ENCODE results near the gene RASA3. TPM values are rescaled to one million over a fixed set of nuclear protein-coding genes. Genes with fewer than 3 reads are reported as not detected.
A peak's percentile ranks its signal among the peaks of the same experiment; 100 is the strongest.
"Not testable (repeated sequence)": the region's sequence is repeated elsewhere in the genome, so short reads cannot be mapped to it uniquely, and the experiment has no call there.

Gene RASA3
- total RNA-seq, 1 experiment from 2014 or later, result 58.6 TPM

DNA sequence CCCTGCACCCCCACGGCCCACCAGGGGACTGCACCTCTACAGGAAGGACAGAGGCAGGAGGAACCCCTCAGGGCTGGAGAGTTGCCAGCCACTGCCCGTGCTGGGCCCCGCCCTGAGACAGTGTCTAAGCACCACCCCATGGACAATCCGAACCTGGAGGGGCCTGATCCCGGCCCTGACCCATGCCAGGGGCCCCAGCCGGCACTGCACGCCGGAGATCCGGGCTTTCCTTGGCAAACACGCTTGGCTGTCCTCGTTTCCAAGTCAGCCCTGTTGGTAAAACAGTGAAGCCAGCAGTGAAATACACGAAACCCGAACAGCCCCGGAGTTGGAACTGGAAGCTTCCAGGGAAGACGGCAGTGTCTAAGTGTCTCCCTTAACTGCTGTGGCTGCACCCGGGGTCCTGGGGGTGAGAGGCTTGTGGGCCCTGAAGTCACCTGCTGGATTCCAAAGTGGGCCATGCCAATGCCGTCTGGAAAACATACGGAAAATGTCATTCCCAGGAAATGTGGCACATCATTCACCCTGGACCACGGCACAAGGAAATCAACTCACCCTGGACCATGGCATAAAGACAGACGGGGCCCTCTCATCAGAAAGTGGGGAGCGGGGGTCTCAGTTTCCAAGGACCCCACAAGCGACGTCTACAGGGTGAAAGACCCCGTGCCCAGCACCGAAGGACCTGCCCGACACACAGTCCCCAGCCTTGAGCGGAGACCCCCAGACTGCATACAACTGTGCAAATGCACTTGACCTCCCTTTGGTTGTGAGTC lies 30.9 kb downstream of the RASA3 start:
- no peak for DNase-seq (ENCODE audit: low read depth)

- DNase-seq (ENCODE audit: low read depth), result no peak
Measured at GRCh38 chr13:114100446-114101357, 31.7 kb downstream of the RASA3 start.

- no peak for DNase-seq (ENCODE audit: low read depth)
Measured at GRCh38 chr13:114099918-114100445, 32.4 kb downstream of the RASA3 start.

DNA sequence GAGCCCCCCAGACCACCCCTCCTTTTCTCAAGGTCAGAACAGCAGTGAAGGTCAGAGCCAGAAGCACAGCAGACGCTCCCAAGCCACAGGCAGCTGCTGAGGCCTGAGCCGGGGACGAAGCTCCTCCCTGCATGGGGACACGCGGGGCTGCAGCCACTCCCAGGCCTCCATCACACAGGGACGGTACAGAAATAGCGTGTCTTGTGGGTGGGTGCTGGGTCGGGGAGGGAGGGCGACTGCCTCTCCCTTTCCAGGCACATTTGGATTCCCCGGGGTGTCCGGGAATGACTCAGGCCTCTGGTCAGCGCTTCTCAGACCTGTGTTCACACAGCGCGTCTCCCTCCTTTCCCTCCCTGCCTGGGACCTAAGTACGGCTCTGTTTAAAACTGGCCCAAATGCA lies 33.2 kb downstream of the RASA3 start:
- DNase-seq (ENCODE audit: low read depth), result peak; percentile 97

- DNase-seq (ENCODE audit: low read depth), result not testable (repeated sequence)
Measured at GRCh38 chr13:114098689-114099056, 33.8 kb downstream of the RASA3 start.

- no peak for DNase-seq (ENCODE audit: low read depth)
Measured at GRCh38 chr13:114097893-114098688, 34.3 kb downstream of the RASA3 start.

DNA sequence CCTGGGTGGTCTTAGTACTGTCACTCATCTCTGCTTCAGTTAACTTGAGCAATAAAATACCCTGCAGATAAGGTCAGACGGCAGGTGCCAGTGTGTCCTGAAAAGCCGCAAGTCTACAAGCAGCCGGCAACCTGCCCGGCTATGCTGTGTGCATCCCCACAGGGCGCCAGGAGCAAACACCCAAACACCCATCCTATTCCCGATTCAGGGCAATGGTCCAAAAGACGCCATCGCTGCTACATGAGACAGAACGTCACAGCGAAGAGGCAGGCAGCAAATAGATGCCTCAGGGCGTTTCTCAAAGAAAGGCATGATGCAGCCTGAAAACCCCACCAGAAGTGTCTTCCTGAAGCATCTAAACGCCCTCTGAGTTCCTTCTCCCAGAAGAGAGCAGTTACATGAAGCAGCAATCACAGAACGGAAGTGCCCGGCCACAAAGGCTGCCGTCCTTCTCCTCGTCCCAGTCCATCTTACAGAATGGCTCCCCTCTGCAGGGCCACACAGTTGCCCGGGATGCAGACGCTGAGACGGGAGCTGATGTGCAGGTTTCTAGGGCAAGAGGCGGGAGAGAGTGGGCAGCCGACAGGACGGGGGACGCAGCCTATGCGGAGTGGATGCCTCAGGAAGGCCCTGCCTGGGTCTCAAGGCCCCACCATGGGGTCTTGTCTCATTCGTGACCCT lies 35.1 kb downstream of the RASA3 start:
- DNase-seq (ENCODE audit: low read depth), result no peak

GRCh38 chr13:114096811-114097211 lies 35.6 kb downstream of the RASA3 start:
- no peak for DNase-seq (ENCODE audit: low read depth)

GRCh38 chr13:114096031-114096485 lies 36.4 kb downstream of the RASA3 start:
- no peak for DNase-seq (ENCODE audit: low read depth)

DNA sequence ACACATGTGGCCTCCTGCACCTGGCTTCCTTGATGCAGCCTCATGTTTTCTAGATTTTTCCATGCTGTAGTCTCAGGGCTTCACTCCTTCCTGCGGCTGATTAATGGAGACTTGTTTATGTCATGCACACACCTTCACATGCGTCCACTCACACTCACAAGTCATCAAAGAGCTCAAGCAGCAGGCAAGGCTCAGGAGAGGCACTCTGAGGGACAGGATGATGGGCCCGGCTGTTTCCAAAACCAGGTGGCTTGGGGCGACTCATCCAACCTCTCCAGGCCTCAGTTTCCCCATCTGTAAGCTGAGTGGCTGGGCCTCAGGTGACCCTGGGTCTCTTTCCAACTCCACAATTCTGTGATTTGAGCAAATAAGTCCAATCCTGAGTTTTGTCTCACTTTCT lies 36.9 kb downstream of the RASA3 start:
- DNase-seq (ENCODE audit: low read depth), result no peak

DNA sequence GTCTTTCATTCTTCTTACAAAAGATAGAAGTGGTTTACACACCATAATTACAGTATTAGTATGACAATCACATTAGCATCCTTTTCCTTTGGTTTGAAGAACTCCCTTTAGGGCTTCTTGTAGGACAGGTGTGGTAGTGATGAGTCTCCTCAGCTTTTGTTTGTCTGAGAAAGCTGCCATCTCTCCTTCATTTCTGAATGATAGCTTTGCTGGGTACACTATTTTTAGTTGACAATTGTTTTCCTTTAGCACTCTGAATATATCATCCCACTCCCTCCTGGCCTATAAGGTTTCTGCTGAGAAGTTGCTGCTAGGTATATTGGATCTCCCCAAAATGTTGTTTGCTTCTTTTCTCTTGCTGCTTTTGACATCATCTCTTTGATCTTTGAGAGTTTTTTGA lies 39.3 kb downstream of the RASA3 start:
- DNase-seq (ENCODE audit: low read depth), result no peak

DNA sequence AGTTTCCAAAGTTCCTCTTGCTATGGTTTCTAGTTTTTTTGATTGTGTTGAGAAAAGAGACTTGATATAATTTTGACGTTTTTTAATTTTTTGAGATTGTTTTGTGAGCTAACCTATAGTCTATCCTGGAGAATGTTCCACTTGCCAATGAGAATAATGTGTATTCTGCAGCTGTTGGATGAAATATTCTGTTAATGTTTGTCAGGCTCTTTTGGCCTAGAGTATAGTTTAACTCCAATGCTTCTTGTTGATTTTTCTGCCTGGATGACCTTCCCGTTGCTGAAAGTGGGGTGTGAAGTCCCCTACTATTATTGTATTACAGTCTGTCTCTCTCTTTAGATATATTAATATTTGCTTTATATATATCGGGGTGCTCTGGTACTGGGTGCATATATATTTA lies 40.0 kb downstream of the RASA3 start:
- no peak for DNase-seq (ENCODE audit: low read depth)

DNA sequence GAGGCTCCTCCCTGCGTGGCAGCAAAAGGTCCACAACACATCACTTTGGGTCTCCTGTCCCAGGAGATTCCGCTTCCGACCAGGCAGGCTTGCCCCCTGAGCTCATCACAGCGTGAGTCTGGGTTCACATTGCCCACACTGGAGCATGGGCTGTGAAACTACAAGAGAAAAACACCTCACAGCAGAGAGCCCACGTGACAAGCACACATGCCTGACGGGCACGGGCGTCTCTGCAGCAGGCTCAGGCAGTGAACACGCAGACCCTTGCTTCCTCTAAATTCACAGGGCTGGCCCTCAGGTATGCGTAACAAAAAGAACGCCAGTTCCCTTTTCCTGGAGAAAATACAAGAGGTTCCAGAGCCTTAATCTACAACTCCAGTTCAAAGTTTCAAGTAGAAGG lies 41.9 kb downstream of the RASA3 start:
- no peak for DNase-seq (ENCODE audit: low read depth)

- DNase-seq (ENCODE audit: low read depth), result no peak
Measured at GRCh38 chr13:114089751-114090400, 42.5 kb downstream of the RASA3 start.

DNA sequence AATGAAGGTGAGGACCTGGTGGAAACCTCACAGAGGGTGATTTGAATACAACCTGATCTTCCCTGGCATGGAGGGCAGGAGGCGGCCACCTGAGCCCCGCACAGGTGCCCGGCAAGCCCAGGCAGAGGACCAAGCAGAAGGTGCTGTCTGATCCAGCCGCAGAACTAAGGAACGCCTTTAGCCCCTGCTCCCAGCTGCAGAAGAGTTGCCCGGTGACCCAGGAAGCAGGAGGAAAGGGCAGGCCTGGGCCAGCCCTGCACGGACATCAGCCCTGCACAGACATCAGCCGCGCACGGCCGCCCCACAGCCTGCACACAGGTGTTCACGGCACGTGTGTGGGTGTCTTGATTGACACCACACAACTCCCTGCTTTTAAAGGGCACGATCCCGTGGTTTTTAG lies 43.1 kb downstream of the RASA3 start:
- DNase-seq (ENCODE audit: low read depth), result no peak

DNA sequence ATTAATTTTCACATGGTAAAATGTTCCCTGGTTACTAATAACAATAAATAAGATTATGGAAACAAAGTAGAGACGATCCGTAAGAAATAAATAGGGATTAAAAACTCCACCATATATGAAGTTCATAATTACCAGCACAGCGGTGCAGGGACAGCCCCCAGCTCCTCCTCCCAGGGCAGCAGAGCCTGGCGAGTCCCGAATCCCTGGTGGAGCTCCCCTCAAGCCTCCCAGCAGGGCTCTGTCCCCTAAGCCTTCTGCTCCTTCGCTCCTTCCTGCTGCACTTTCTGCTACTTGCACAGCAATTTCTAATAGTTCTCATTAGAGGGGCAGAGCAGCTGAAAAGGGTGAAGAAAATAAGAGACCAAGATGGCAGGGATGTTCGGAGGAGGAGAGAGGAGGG lies 43.6 kb downstream of the RASA3 start:
- no peak for DNase-seq (ENCODE audit: low read depth)

DNA sequence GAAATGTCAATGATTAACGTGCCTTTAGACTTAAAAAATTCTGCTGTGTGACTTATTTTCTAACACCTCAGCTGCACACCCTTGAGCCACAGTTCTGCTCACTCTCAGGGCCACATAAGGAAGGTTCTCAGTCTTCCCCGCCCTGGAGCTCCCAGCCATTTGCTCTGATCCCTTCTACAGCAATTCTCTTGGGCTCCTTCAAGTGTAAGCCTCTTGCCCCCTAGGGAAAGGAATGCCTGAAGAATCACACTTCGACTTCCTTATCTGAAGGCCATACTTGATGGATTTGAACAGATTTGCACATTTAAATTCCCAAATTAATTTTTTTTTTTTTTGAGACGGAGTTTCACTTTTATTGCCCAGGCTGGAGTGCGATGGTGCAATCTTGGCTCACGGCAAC lies 44.2 kb downstream of the RASA3 start:
- DNase-seq (ENCODE audit: low read depth), result no peak

GRCh38 chr13:114087430-114087829 lies 45.0 kb downstream of the RASA3 start:
- no peak for DNase-seq (ENCODE audit: low read depth)

DNA sequence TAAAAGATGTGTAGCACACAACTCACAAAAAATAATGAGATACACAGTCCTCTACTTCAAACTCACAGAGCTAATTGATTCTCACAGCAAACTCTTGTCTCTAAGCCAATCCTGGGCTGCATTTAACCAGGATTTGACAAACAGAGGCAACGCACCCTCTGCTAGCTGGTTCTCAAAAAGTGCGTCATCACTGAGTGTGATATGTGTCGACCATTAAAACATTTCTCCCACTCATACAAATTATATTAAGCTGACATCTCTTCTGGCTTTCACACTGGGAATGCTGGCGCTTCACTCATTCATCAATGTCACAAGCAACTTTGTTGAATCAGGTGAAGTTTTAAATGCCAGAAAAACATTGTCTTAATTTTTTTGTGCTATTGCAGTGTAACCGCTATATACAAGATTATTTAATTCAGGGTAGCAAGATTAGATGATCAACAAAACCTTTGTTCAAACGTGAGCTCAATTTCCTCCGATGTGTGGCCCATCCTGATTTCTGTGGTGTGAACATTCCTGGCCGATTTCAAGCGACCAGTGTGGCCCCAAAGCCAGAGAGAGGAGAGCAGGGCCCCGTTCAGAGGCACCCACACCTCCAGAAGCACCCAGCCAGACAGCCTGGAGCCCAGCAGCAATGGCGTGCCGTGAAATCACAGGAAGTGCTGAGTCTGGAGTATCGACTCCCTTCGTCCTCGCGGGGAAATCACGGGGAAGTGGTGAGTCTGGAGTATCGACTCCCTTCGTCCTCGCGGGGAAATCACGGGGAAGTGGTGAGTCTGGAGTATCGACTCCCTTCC lies 49.4 kb downstream of the RASA3 start:
- DNase-seq (ENCODE audit: low read depth), result no peak
